Neuronal stem cell (in vitro differentiated cells): ENCODE data around the gene TSEN34.

Experiments
- DNase-seq: peaks from one replicate; pipeline ENCODE4 v3.0.0-alpha.2; 2013; ENCODE audit warnings: low spot score
- H2AFZ ChIP-seq: one replicate; pipeline ENCODE4 v1.6.1; 2013; ENCODE audit warnings: mild to moderate bottlenecking, low read length, inconsistent platforms
- H2AK5ac ChIP-seq: 2 replicates; pipeline ENCODE4 v1.6.1; 2013; ENCODE audit warnings: low read depth, mild to moderate bottlenecking, inconsistent platforms, low read length, moderate library complexity, mixed read lengths
- H2BK120ac ChIP-seq: 2 replicates; pipeline ENCODE4 v1.6.1; 2013; ENCODE audit warnings: low read depth, mild to moderate bottlenecking, inconsistent platforms, low read length, moderate library complexity, mixed read lengths
- H2BK12ac ChIP-seq: one replicate; pipeline ENCODE4 v1.6.1; 2013; ENCODE audit warnings: low read length, inconsistent platforms
- H2BK15ac ChIP-seq: 2 replicates; pipeline ENCODE4 v1.6.1; 2013; ENCODE audit warnings: mild to moderate bottlenecking, low read length, inconsistent platforms, mixed read lengths
- H2BK5ac ChIP-seq: one replicate; pipeline ENCODE4 v1.6.1; 2013; ENCODE audit warnings: inconsistent platforms, mild to moderate bottlenecking, low read length, moderate library complexity
- H3K14ac ChIP-seq: one replicate; pipeline ENCODE4 v1.6.1; 2013; ENCODE audit warnings: low read length, inconsistent platforms
- H3K18ac ChIP-seq: 2 replicates; pipeline ENCODE4 v1.6.1; 2013; ENCODE audit warnings: low read length, inconsistent platforms
- H3K23ac ChIP-seq: 2 replicates; pipeline ENCODE4 v1.6.1; 2013; ENCODE audit warnings: low read depth, mild to moderate bottlenecking, mixed read lengths, low read length, inconsistent platforms; ENCODE audit not compliant: poor library complexity
- H3K27ac ChIP-seq: replicated peaks from 3 replicates; pipeline ENCODE4 v1.5.1; 2013; ENCODE audit warnings: low read length, inconsistent platforms
- H3K27me3 ChIP-seq, 3 experiments: 2 replicates each; pipeline ENCODE4 v1.6.1; 2013; ENCODE audit warnings: low read length in 3 of 3, mild to moderate bottlenecking in 2 of 3, inconsistent platforms in 1 of 3, low read depth in 1 of 3, mixed read lengths in 1 of 3, moderate library complexity in 1 of 3; ENCODE audit not compliant: control insufficient read depth in 3 of 3, insufficient read depth in 3 of 3
- H3K36me3 ChIP-seq, 2 donors: replicated peaks in 1 of 2; 2 replicates each; pipeline ENCODE4 v1.6.1; 2013; ENCODE audit warnings: low read length in 2 of 2; ENCODE audit not compliant: control insufficient read depth in 2 of 2, insufficient read depth in 2 of 2
- H3K4ac ChIP-seq: 2 replicates; pipeline ENCODE4 v1.6.1; 2013; ENCODE audit warnings: inconsistent platforms, mild to moderate bottlenecking, low read length, moderate library complexity
- H3K4me1 ChIP-seq, 2 donors: 1 replicate in 1 of 2; 2 replicates in 1 of 2; pipeline ENCODE4 v1.6.1; 2013; ENCODE audit warnings: low read length in 2 of 2, low read depth in 1 of 2; ENCODE audit not compliant: control insufficient read depth in 2 of 2, insufficient read depth in 1 of 2
- H3K4me2 ChIP-seq: one replicate; pipeline ENCODE4 v1.6.1; 2013; ENCODE audit warnings: mild to moderate bottlenecking, low read length, inconsistent platforms; ENCODE audit not compliant: insufficient read depth, poor library complexity, severe bottlenecking
- H3K4me3 ChIP-seq, 2 donors: 2 replicates each; pipeline ENCODE4 v1.5.1; 2013; ENCODE audit warnings: low read length in 2 of 2, mild to moderate bottlenecking in 2 of 2, inconsistent platforms in 1 of 2, moderate library complexity in 1 of 2
- H3K79me1 ChIP-seq: one replicate; pipeline ENCODE4 v1.6.1; 2013; ENCODE audit warnings: low read depth, mild to moderate bottlenecking, inconsistent platforms, low read length, moderate library complexity
- H3K9ac ChIP-seq: one replicate; pipeline ENCODE4 v1.6.1; 2013; ENCODE audit warnings: mild to moderate bottlenecking, low read depth, low read length, inconsistent platforms; ENCODE audit not compliant: poor library complexity
- H3K9me3 ChIP-seq, 2 donors: replicated peaks in 1 of 2; 2 replicates each; pipeline versions ENCODE3 to v1.6.1; 2013; ENCODE audit warnings: low read length in 2 of 2, mild to moderate bottlenecking in 2 of 2, inconsistent platforms in 1 of 2, low read depth in 1 of 2, mixed read lengths in 1 of 2, moderate library complexity in 1 of 2; ENCODE audit not compliant: control insufficient read depth in 2 of 2, insufficient read depth in 1 of 2
- H4K8ac ChIP-seq: one replicate; pipeline ENCODE4 v1.6.1; 2013; ENCODE audit warnings: low read depth, mild to moderate bottlenecking, inconsistent platforms, low read length, moderate library complexity
- H4K91ac ChIP-seq: one replicate; pipeline ENCODE4 v1.6.1; 2013; ENCODE audit warnings: low read length, low read depth, mild to moderate bottlenecking, inconsistent platforms; ENCODE audit not compliant: poor library complexity
- WGBS, 2 donors: extraction: QIAGEN DNeasy Blood & Tissue Kit; methylation state at CpG; one replicate each; pipeline ENCODE4 v1.1.7; 2013; ENCODE audit warnings: missing lambda C conversion rate in 2 of 2, mixed read lengths in 1 of 2; ENCODE audit not compliant: insufficient read length in 2 of 2, insufficient replicate concordance in 1 of 2; ENCODE audit errors: extremely low coverage in 2 of 2; 5-methylcytosine and 5-hydroxymethylcytosine counted together

Gene TSEN34

DNA sequence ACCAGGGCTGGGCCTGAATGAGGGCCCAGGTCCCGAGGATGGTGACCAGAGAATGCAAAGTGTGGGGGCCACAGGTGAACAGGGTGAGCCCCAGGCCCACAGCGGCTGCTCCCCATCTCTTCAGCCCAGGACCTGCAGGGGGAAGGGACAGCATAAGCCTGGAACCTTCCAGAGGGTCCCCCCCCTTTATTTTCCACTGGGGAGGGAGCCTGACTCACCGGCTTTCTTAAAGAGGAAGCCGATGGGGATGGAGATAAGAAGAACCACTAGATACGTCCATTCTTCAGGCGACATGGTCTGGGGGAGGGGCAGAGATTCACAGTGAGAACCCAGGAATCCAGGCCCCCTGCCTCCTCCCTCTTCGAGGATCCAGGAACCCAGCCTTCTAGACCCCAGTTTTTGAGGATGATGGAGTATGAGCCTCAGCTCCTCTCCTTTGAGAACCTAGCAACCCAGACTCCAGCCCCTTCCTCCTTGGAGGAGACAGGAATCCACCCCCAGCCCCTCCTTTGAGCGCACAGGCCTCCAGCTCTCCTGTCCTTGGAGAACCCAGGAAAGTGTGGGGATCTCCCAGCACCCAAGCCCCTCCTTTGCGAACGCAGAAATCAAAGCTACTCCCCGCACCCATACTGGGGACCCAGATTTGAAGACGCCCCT lies 2.8 kb upstream of the TSEN34 start:
- no peak overlapping the region for H3K27ac ChIP-seq
- no peak overlapping the region for H4K91ac ChIP-seq
- H2BK12ac ChIP-seq, result no peak overlapping the region
- no peak overlapping the region for H3K14ac ChIP-seq
- H3K4me3 ChIP-seq, result peak overlapping the region; percentile 77 to 96
- H2AFZ ChIP-seq, result peak overlapping the region; percentile 98
- H3K79me1 ChIP-seq, result peaks cover 15% of the 10 kb centered on the region
- WGBS, 2 donors, result no CpG with 5 or more reads among the region's 12 CpGs
- peaks cover 23 to 42% of the 10 kb centered on the region in 2 donors for H3K36me3 ChIP-seq
- peak overlapping the region; percentile 83 for H3K4me2 ChIP-seq
- H2AK5ac ChIP-seq, result peak overlapping the region; percentile 90
- peak overlapping the region; percentile 99 for H3K18ac ChIP-seq
- no peaks in the 10 kb centered on the region for H3K9me3 ChIP-seq
- peak overlapping the region; percentile 11 for H2BK15ac ChIP-seq
- H3K4me1 ChIP-seq, result peaks cover 8% of the 10 kb centered on the region in 2 donors
- no peak overlapping the region for H4K8ac ChIP-seq
- H3K27me3 ChIP-seq, result no peaks in the 10 kb centered on the region
- H3K4ac ChIP-seq, result no peak overlapping the region
- peak overlapping the region; percentile 97 for H2BK5ac ChIP-seq
- H3K23ac ChIP-seq, result peak overlapping the region; percentile 18
- peak overlapping the region; percentile 79 for H3K9ac ChIP-seq
- no peak overlapping the region for H2BK120ac ChIP-seq
- DNase-seq, result no peak

DNA sequence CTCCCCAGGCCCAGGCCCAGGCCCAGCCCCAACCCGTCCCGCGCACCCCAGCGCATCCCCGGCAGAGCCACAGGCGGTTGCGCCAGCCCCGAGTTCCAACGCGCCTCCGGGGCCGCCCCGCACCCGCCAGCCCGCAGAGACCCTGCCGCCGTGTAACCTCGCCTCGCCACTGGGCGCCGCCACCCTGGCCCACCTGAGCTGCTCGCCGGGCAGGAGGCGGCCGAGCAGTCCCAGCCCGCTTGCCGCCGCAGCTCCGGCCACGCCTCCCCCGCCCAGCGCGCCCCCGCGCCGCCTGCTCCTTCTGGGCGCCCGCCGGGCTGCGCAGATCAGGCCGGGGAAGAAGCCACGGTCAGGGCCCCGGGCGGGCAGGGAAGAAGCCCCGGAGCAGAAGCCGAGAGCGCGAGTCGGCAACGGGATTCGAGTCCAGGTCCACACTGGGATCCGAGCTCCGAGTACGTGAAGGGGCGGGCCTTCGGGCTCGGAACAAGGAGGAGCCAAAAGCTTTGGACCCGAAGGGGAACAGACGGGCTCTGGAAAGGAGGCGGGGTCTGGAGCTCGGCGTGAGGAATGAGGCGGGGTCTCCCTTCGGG lies 1.9 kb upstream of the TSEN34 start, which contains the start of gene MBOAT7:
TSS of gene MBOAT7 (minus strand) at position 436 of the 590 bp plus-strand sequence. CDS start 1,072 bp downstream, outside the sequence.
- Histone ChIP-seq H3K9me3 (no peaks in the 10 kb centered on the region), H3K79me1 (peaks cover 15% of the 10 kb centered on the region), H2BK15ac (peak within 1 kb of the TSS; percentile 97), H3K14ac (peak within 1 kb of the TSS; percentile 94), H3K4me2 (peak within 1 kb of the TSS; percentile 91), H3K23ac (peak within 1 kb of the TSS; percentile 95), H3K27me3 (no peaks in the 10 kb centered on the region), H3K9ac (peak within 1 kb of the TSS; percentile 99), H2AFZ (peak within 1 kb of the TSS; percentile 98), H4K8ac (peak within 1 kb of the TSS; percentile 43), H3K18ac (peak within 1 kb of the TSS; percentile 100), H3K36me3 (peaks cover 20 to 42% of the 10 kb centered on the region in 2 donors), H2AK5ac (peak within 1 kb of the TSS; percentile 63), H2BK5ac (peak within 1 kb of the TSS; percentile 97), H2BK120ac (peak within 1 kb of the TSS; percentile 94), H3K4me3 (peak within 1 kb of the TSS; percentile 77 to 96), H3K27ac (peak within 1 kb of the TSS; percentile 98), H3K4me1 (peaks cover 8% of the 10 kb centered on the region in 2 donors), H4K91ac (peak within 1 kb of the TSS; percentile 85), H3K4ac (peak within 1 kb of the TSS; percentile 84), H2BK12ac (peak within 1 kb of the TSS; percentile 58)
- no peak for DNase-seq
- WGBS, 2 donors, result no CpG with 5 or more reads among the region's 64 CpGs

- Histone ChIP-seq H2BK5ac (peak overlapping the region; percentile 93), H3K4ac (peak overlapping the region; percentile 84), H2BK15ac (peak overlapping the region; percentile 97), H3K9ac (peak overlapping the region; percentile 99), H4K91ac (peak overlapping the region; percentile 85), H3K18ac (peak overlapping the region; percentile 100), H3K4me1 (peaks cover 8% of the 10 kb centered on the region in 2 donors), H2AFZ (peak overlapping the region; percentile 94), H3K27ac (peak overlapping the region; percentile 97), H3K23ac (peak overlapping the region; percentile 85), H3K9me3 (no peaks in the 10 kb centered on the region), H3K27me3 (no peaks in the 10 kb centered on the region), H2BK120ac (peak overlapping the region; percentile 94), H3K4me2 (peak overlapping the region; percentile 91), H2BK12ac (no peak overlapping the region), H3K79me1 (peaks cover 15% of the 10 kb centered on the region), H2AK5ac (peak overlapping the region; percentile 63), H3K14ac (no peak overlapping the region), H3K36me3 (peaks cover 20 to 47% of the 10 kb centered on the region in 2 donors), H3K4me3 (peak overlapping the region; percentile 77 to 79), H4K8ac (no peak overlapping the region)
- peak; percentile 100 for DNase-seq
- no CpG with 5 or more reads among the region's 65 CpGs for WGBS, 2 donors
These were observed 1.2 kb upstream of the TSEN34 start for GRCh38 chr19:54189735-54190502.
